Left lung (tissue), 10 donors: ENCODE measurements around the gene PHLPP1. TPM values are rescaled to one million over a fixed set of nuclear protein-coding genes. Genes with fewer than 3 reads are reported as not detected.

Source experiments
- ATAC-seq: fragments of 200-7000 bp; cut with Tn5 transposase; one replicate; pipeline ENCODE4 v1.9.1; 2020; ENCODE audit warnings: moderate library complexity
- DNase-seq, 4 donors: peaks; one replicate each; pipeline ENCODE4 v3.0.0-alpha.2; 2013 to 2020
- H3K27ac ChIP-seq, 2 donors: fragments of 200-600 bp; sonication (generic) in 1 of 2; one replicate each; pipeline versions ENCODE4 v1.5.0 to v1.8.0; 2020 to 2021
- H3K27me3 ChIP-seq, 2 donors: fragments of 200-600 bp; sonication (generic) in 1 of 2; one replicate each; pipeline versions ENCODE4 v1.5.0 to v1.8.0; 2020 to 2021
- H3K36me3 ChIP-seq, 2 donors: fragments of 200-600 bp; sonication (generic) in 1 of 2; one replicate each; pipeline versions ENCODE4 v1.5.0 to v1.8.0; 2020 to 2021
- H3K4me1 ChIP-seq, 2 donors: fragments of 200-600 bp; one replicate each; pipeline ENCODE4 v1.8.0; 2021
- H3K4me3 ChIP-seq, 2 donors: fragments of 200-600 bp; sonication (generic) in 1 of 2; one replicate each; pipeline versions ENCODE4 v1.5.0 to v1.8.0; 2020 to 2021; ENCODE audit warnings: mild to moderate bottlenecking in 1 of 2
- H3K9me3 ChIP-seq, 2 donors: fragments of 200-600 bp; sonication (generic) in 1 of 2; one replicate each; pipeline versions ENCODE4 v1.5.0 to v1.8.0; 2020 to 2021
- CTCF ChIP-seq, 2 donors: fragments of 200-600 bp; sonication (generic) in 1 of 2; IDR thresholded peaks; one replicate each; pipeline versions ENCODE4 v1.5.0 to v1.8.0; 2021; ENCODE audit warnings: antibody characterized with exemption in 2 of 2
- intact Hi-C, 2 donors: fragments of 100-400 bp; cut with DNase I; formaldehyde crosslinking; loops; one replicate each; pipeline versions ENCODE4 v1.11.2 to v1.14.2; 2022
- polyA plus RNA-seq, 6 donors: library from polyadenylated mRNA; unstranded; fragments of 120-200 nt; gene quantifications; one replicate each; pipeline ENCODE4 v1.2.1, GENCODE V29; 2013; ENCODE audit not compliant: insufficient read length in 6 of 6
- total RNA-seq, 2 donors: library from RNA; stranded (reverse); fragmentation: NEBNext Ultra II Directional; extraction: Animal tissue kit (Norgen Biotek cat#: 25700); gene quantifications; one replicate each; pipeline ENCODE4 v1.2.1, GENCODE V29; 2021
- donor health status: DM: no; HTN: yes; CAD: no.
- donor health status: DM: no; HTN: no; CAD: no.

Gene PHLPP1
- total and polyA plus RNA-seq, 8 donors, result 7.0 to 13.1 (median 11.0) TPM

DNA sequence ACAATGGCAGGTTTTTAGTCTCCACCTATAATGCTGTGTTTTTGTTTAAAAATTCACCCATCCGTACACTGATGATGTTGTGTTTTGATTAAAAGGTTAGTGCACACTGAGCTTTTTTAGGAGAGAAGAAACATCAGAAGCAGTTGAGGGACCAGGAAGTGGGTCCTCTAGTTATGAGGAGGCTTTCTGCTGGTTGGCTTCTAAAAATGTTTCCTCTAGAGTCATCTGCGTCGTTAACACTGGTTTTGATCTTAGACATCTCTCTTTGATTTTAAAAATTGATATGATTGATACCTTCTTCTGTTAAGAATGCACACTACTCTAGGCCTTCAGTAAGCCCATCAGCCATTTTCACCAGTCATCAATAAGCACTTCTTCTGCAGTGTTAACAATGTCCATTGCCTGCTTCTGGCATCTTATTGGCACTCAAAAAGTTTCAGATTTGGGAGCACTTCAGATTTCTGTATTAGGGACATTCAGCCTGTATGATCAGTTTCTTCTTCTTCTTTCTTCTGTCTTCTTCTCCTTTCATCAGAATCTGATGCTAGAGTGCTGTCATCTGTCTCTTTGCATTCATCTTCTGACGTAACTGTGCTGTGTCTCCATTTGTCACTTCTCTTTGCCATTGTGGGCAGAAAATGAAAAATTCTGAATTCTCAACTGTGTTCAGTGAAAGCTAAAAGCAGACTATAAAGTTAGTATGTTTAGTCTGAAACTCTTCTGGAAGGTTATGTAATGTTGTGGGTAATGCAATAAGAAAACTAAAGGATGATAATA lies 56.3 kb downstream of the PHLPP1 start:
- DNase-seq (no peak), ATAC-seq (no peak)
- intact Hi-C loops, result no loop called here
- Histone ChIP-seq H3K4me3 (no peak overlapping the region), H3K27me3 (no peaks in the 10 kb centered on the region), H3K4me1 (peaks cover 7 to 12% of the 10 kb centered on the region in 2 donors), H3K9me3 (no peaks in the 10 kb centered on the region), H3K36me3 (no peaks in the 10 kb centered on the region), H3K27ac (no peak overlapping the region)
- TF ChIP-seq CTCF (IDR thresholded peaks at IDR 0.05), result no peak

DNA sequence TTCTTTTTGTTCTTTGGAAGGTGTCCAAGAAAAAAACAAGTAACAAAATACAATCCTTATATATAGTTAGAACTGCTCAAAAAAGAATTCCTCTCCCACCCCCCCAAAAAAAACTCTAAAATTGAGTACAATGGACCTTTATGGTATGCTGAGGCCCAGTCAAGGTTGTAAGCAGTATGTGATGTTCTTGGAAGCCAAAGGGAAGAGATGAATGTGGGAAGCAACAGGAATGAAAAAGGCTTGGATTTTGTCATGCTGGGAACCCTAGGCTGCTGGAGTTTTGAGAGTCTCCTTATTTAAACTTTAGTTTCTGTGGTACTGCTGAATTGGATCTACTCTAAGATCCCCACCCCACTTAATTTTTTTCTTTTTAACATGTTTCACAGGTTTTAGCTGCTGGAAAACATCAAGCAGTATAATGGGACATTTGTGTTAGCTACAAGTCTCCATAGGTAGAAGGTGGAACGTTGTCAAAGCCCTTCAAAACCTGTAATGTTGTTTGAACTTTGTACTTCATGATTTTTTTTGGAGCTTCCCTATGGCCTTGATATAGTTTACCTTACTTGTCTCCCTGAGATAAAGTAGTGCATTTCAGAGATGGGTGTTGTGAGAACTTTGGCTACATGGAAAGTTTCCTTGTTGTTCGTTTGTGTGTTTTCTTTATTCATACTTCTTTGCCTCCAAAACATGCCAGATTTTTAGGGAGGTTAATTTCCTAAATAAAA lies 57.7 kb downstream of the PHLPP1 start:
- ATAC-seq (no peak), DNase-seq (no peak)
- H3K4me3 ChIP-seq, result no peak overlapping the region
- no peak for TF ChIP-seq CTCF (IDR thresholded peaks at IDR 0.05)
- H3K27ac ChIP-seq, result no peak overlapping the region
- no peaks in the 10 kb centered on the region for H3K36me3 ChIP-seq
- no peaks in the 10 kb centered on the region for H3K27me3 ChIP-seq
- H3K9me3 ChIP-seq, result no peaks in the 10 kb centered on the region
- intact Hi-C loops, result no loop called here
- H3K4me1 ChIP-seq, result peaks cover 0 to 12% of the 10 kb centered on the region in 2 donors

DNA sequence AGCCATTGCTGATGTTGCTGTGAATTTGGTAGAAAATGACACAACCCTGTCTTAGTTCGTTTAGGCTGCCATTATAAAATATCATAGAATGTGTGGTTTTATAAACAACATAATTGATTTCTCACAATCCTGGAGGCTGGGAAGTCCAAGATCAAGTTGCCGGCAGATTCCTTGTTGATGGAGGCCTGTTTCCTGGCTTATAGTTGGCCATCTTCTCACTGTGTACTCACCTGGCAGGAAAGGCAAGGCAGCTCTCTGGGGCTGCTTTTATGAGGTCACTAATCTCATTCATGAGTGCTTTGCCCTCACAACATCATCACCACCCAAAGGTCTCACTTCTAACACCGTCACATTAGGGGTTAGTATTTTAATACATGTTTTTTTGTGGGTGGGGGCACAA lies 58.4 kb downstream of the PHLPP1 start:
- ATAC-seq (no peak), DNase-seq (no peak)
- Histone ChIP-seq H3K4me3 (no peak overlapping the region), H3K9me3 (no peaks in the 10 kb centered on the region), H3K4me1 (peaks cover 0 to 5% of the 10 kb centered on the region in 2 donors), H3K27ac (no peak overlapping the region), H3K36me3 (no peaks in the 10 kb centered on the region), H3K27me3 (no peaks in the 10 kb centered on the region)
- no peak for TF ChIP-seq CTCF (IDR thresholded peaks at IDR 0.05)
- intact Hi-C loops, result no loop called here

- no peak for TF ChIP-seq CTCF (IDR thresholded peaks at IDR 0.05)
- DNase-seq (no peak), ATAC-seq (no peak)
- Histone ChIP-seq H3K4me1 (peaks cover 0 to 3% of the 10 kb centered on the region in 2 donors), H3K27ac (no peak overlapping the region), H3K4me3 (no peak overlapping the region), H3K36me3 (no peaks in the 10 kb centered on the region), H3K27me3 (no peaks in the 10 kb centered on the region), H3K9me3 (no peaks in the 10 kb centered on the region)
- intact Hi-C loops, result no loop called here
Observed at GRCh38 chr18:62776024-62776570, 60.8 kb downstream of the PHLPP1 start.

DNA sequence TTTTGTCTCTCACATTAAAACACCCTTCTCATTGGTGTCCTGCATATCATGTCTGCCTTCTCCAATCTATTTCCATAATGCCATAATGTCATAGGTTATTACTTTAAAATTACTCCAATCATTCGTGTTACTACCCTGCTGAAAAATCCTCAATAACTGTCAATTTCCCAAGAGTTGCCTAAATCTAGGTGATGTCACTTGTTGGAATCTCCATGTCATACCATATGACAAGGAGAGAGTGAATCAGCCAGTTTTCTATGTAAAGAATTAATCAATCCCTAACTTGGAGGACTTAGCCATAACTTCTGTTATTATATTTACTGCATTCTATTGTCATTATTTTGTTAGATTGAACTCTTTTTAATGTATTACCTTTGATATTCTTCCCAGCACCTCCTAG lies 62.5 kb downstream of the PHLPP1 start:
- Histone ChIP-seq H3K27me3 (no peaks in the 10 kb centered on the region), H3K9me3 (no peaks in the 10 kb centered on the region), H3K27ac (no peak overlapping the region), H3K4me1 (peaks cover 0 to 14% of the 10 kb centered on the region in 2 donors), H3K4me3 (no peak overlapping the region), H3K36me3 (no peaks in the 10 kb centered on the region)
- intact Hi-C loops, result no loop called here
- ATAC-seq, result no peak
- TF ChIP-seq CTCF (IDR thresholded peaks at IDR 0.05), result no peak
- no peak for DNase-seq
